Astrocyte (in vitro differentiated cells and primary cell): ENCODE data around the gene S1PR3. TPM values are rescaled to one million over a fixed set of nuclear protein-coding genes. Genes with fewer than 3 reads are reported as not detected.

ENCODE experiments used
- DNase-seq: peaks from one replicate; pipeline ENCODE4 v3.0.0-alpha.2; 2010; ENCODE audit warnings: low read depth
- FAIRE-seq: peaks from 2 replicates; lab custom pipeline; 2011; peaks lifted over from hg19 to GRCh38; lab: Jason Lieb, UNC
- H2AFZ ChIP-seq: 2 replicates; pipeline ENCODE4 v1.6.0; 2012; ENCODE audit warnings: low read depth, low read length, inconsistent platforms
- H3K27ac ChIP-seq: 2 replicates; pipeline ENCODE4 v1.5.1; 2011; ENCODE audit warnings: low read depth, low read length, inconsistent platforms
- H3K27me3 ChIP-seq: 2 replicates; pipeline ENCODE4 v1.6.0; 2011; ENCODE audit warnings: low read length, inconsistent platforms; ENCODE audit not compliant: insufficient read depth
- H3K36me3 ChIP-seq: 2 replicates; pipeline ENCODE4 v1.5.1; 2011; ENCODE audit warnings: low read length, inconsistent platforms; ENCODE audit not compliant: insufficient read depth
- H3K4me1 ChIP-seq: 2 replicates; pipeline ENCODE4 v1.5.1; 2011; ENCODE audit warnings: low read length, inconsistent platforms; ENCODE audit not compliant: insufficient read depth
- H3K4me2 ChIP-seq: 2 replicates; pipeline ENCODE4 v1.6.0; 2012; ENCODE audit warnings: low read length, inconsistent platforms
- H3K4me3 ChIP-seq: 2 replicates; pipeline ENCODE4 v1.5.1; 2011; ENCODE audit warnings: low read depth, mild to moderate bottlenecking, low read length, inconsistent platforms; ENCODE audit not compliant: insufficient read depth
- H3K79me2 ChIP-seq: 2 replicates; pipeline ENCODE4 v1.6.0; 2012; ENCODE audit warnings: mild to moderate bottlenecking, low read length, inconsistent platforms; ENCODE audit not compliant: insufficient read depth
- H3K9ac ChIP-seq: 2 replicates; pipeline ENCODE4 v1.6.0; 2012; ENCODE audit warnings: mild to moderate bottlenecking, low read length, inconsistent platforms
- H3K9me3 ChIP-seq: 2 replicates; pipeline ENCODE4 v1.5.1; 2012; ENCODE audit warnings: low read depth, mild to moderate bottlenecking, low read length, inconsistent platforms; ENCODE audit not compliant: insufficient read depth
- H4K20me1 ChIP-seq: 2 replicates; pipeline ENCODE4 v1.6.0; 2012; ENCODE audit warnings: low read length, inconsistent platforms; ENCODE audit not compliant: insufficient read depth
- H3K27ac Mint-ChIP-seq: one replicate; pipeline ENCODE4 v1.8.0; 2021; ENCODE audit warnings: mild to moderate bottlenecking, mixed read lengths; ENCODE audit not compliant: unreplicated experiment
- H3K27me3 Mint-ChIP-seq: one replicate; pipeline ENCODE4 v1.8.0; 2021; ENCODE audit warnings: low read depth, mixed read lengths; ENCODE audit not compliant: unreplicated experiment
- H3K36me3 Mint-ChIP-seq: one replicate; pipeline ENCODE4 v1.8.0; 2021; ENCODE audit warnings: low read depth, mixed read lengths; ENCODE audit not compliant: unreplicated experiment
- H3K4me1 Mint-ChIP-seq: one replicate; pipeline ENCODE4 v1.8.0; 2021; ENCODE audit warnings: low read depth, mixed read lengths; ENCODE audit not compliant: unreplicated experiment
- H3K4me3 Mint-ChIP-seq: one replicate; pipeline ENCODE4 v1.8.0; 2021; ENCODE audit warnings: mild to moderate bottlenecking, moderate library complexity, mixed read lengths; ENCODE audit not compliant: unreplicated experiment
- H3K9me3 Mint-ChIP-seq: one replicate; pipeline ENCODE4 v1.8.0; 2021; ENCODE audit warnings: mild to moderate bottlenecking, mixed read lengths; ENCODE audit not compliant: unreplicated experiment
- EZH2 ChIP-seq: IDR thresholded peaks from 2 replicates; pipeline ENCODE4 v1.6.1; 2012; ENCODE audit warnings: mild to moderate bottlenecking, low read length, inconsistent platforms; ENCODE audit not compliant: insufficient read depth
- total RNA-seq: library from RNA; stranded (reverse); gene quantifications from 2 replicates; pipeline ENCODE4 v1.2.1, GENCODE V29; 2021
- TF ChIP-seq, protein P1 (sequence below): IDR thresholded peaks from 2 replicates; pipeline ENCODE4 v1.5.1; 2011; ENCODE audit warnings: low read depth, mild to moderate bottlenecking, inconsistent platforms, low read length, moderate library complexity; ENCODE audit not compliant: insufficient read depth

Gene S1PR3
- total RNA-seq, 1 donor from 2014 or later: 24.6 TPM

DNA sequence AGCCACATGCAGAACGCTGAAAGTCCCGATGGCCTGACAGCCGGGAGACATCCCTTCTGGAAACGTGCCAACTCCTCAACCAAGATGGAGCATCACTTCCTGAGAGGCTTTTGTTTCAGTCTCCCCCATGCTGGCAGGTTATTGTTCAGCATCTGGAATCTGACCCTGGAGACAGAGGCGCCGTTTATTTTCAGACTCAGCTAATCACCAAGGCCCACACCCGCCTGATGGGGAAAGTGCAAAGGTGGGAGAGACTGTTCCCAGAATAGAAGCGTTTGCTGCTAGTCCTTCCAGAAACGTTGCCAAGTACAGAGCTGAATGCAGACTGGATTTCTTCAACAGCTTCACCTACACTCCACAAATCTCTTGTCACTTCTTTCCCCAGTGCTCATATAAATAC is 41.8 kb upstream of the S1PR3 start:
- no peaks in the 10 kb centered on the region for H3K27me3 Mint-ChIP-seq
- H3K36me3 ChIP-seq: no peaks in the 10 kb centered on the region
- H3K36me3 Mint-ChIP-seq: no peaks in the 10 kb centered on the region
- H3K9ac ChIP-seq: no peak overlapping the region
- peak overlapping the region; percentile 69 for H3K4me2 ChIP-seq
- H2AFZ ChIP-seq: no peak overlapping the region
- H3K4me1 ChIP-seq: peaks cover 54% of the 10 kb centered on the region
- H3K4me1 Mint-ChIP-seq: peaks cover 35% of the 10 kb centered on the region
- no peaks in the 10 kb centered on the region for H4K20me1 ChIP-seq
- no peaks in the 10 kb centered on the region for H3K9me3 Mint-ChIP-seq
- FAIRE-seq: peak; percentile 13
- no peak overlapping the region for H3K4me3 Mint-ChIP-seq
- peak; percentile 60 for DNase-seq
- no peak for TF ChIP-seq EZH2
- TF ChIP-seq, protein P1, sequence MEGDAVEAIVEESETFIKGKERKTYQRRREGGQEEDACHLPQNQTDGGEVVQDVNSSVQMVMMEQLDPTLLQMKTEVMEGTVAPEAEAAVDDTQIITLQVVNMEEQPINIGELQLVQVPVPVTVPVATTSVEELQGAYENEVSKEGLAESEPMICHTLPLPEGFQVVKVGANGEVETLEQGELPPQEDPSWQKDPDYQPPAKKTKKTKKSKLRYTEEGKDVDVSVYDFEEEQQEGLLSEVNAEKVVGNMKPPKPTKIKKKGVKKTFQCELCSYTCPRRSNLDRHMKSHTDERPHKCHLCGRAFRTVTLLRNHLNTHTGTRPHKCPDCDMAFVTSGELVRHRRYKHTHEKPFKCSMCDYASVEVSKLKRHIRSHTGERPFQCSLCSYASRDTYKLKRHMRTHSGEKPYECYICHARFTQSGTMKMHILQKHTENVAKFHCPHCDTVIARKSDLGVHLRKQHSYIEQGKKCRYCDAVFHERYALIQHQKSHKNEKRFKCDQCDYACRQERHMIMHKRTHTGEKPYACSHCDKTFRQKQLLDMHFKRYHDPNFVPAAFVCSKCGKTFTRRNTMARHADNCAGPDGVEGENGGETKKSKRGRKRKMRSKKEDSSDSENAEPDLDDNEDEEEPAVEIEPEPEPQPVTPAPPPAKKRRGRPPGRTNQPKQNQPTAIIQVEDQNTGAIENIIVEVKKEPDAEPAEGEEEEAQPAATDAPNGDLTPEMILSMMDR: no peak
- no peak overlapping the region for H3K4me3 ChIP-seq
- no peaks in the 10 kb centered on the region for H3K79me2 ChIP-seq
- no peaks in the 10 kb centered on the region for H3K27me3 ChIP-seq
- no peak overlapping the region for H3K27ac ChIP-seq
- no peaks in the 10 kb centered on the region for H3K9me3 ChIP-seq
- no peak overlapping the region for H3K27ac Mint-ChIP-seq

DNA sequence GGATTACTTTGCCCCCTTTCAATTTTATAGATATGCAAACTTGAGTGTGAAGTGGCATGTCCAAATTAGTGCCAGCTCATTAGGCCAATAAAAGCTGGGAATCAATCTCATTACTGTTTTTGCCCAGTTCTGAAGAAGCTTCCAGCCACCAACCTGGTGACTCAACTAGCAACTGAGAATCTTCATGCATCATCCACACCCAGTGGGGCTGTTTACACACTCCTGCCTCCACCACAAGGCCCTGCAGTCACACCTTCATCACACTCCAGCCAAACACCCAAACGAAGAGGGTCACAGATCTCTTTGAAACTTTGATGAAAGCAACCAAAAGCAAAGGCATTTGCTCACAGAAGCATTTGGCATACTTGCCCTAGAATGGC is 41.3 kb upstream of the S1PR3 start:
- no peaks in the 10 kb centered on the region for H3K36me3 Mint-ChIP-seq
- Histone ChIP-seq H3K4me3 (no peak overlapping the region), H4K20me1 (no peaks in the 10 kb centered on the region), H3K27ac (no peak overlapping the region), H3K27me3 (no peaks in the 10 kb centered on the region), H3K4me2 (peak overlapping the region; percentile 69), H2AFZ (no peak overlapping the region), H3K9ac (no peak overlapping the region), H3K36me3 (no peaks in the 10 kb centered on the region), H3K79me2 (no peaks in the 10 kb centered on the region), H3K9me3 (no peaks in the 10 kb centered on the region), H3K4me1 (peaks cover 55% of the 10 kb centered on the region)
- DNase-seq (peak; percentile 56), FAIRE-seq (no peak)
- H3K27me3 Mint-ChIP-seq: no peaks in the 10 kb centered on the region
- H3K4me3 Mint-ChIP-seq: no peak overlapping the region
- no peaks in the 10 kb centered on the region for H3K9me3 Mint-ChIP-seq
- no peak overlapping the region for H3K27ac Mint-ChIP-seq
- TF ChIP-seq EZH2: no peak
- H3K4me1 Mint-ChIP-seq: peaks cover 35% of the 10 kb centered on the region

DNA sequence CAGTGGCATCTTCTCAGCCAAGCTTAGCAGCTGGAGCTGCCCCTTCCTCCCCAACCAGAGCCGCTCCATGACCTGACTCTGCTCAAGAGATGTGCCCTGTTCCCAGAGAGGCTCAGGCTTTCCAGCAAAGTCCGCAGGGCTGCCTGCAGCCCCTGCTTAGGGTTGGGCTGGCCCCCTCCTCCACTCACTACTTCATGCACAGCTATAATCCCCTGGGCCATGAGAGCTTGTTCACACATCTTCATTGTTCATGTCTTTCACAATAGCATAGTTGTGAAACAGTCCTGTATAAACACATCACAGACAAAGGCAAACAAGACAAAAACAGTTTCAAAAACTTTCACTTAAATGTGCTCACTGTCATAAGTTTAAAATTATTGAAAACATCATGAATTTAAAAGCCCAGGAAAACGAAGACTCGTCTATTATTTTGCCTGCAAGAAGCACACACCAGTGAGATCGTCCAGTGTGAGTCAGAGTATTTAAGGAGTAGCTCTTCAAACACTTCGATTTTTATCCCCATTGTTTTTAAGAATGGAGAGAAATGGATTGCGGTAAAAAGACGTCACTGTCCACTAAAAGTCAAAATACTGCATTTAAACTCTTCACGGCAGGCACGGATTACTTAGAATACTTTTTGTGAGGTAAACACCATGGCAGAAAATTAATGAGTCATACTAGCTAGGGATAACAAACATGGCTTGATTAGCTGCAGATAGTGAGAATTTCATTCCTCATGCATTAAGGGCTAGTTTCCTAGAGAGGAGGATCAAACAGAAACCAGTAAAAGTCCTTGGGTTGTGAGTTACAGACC is 40.7 kb upstream of the S1PR3 start:
- H3K27ac Mint-ChIP-seq: no peak overlapping the region
- no peak overlapping the region for H3K4me3 Mint-ChIP-seq
- H2AFZ ChIP-seq: no peak overlapping the region
- H3K4me1 ChIP-seq: peaks cover 55% of the 10 kb centered on the region
- no peaks in the 10 kb centered on the region for H3K27me3 ChIP-seq
- TF ChIP-seq, protein P1: no peak
- no peak for TF ChIP-seq EZH2
- H3K9ac ChIP-seq: peak overlapping the region; percentile 14
- no peaks in the 10 kb centered on the region for H3K9me3 ChIP-seq
- peak overlapping the region; percentile 69 for H3K4me2 ChIP-seq
- peak overlapping the region; percentile 4 for H3K27ac ChIP-seq
- peak; percentile 84 for DNase-seq
- H3K27me3 Mint-ChIP-seq: no peaks in the 10 kb centered on the region
- no peaks in the 10 kb centered on the region for H4K20me1 ChIP-seq
- no peaks in the 10 kb centered on the region for H3K79me2 ChIP-seq
- no peaks in the 10 kb centered on the region for H3K36me3 ChIP-seq
- H3K4me1 Mint-ChIP-seq: peaks cover 35% of the 10 kb centered on the region
- no peaks in the 10 kb centered on the region for H3K36me3 Mint-ChIP-seq
- peak; percentile 72 for FAIRE-seq
- H3K4me3 ChIP-seq: no peak overlapping the region
- no peaks in the 10 kb centered on the region for H3K9me3 Mint-ChIP-seq
